Measurements from ENCODE around the gene DPT. TPM values are rescaled to one million over a fixed set of nuclear protein-coding genes. Genes with fewer than 3 reads are reported as not detected.

Gene DPT
- polyA plus RNA-seq, 3 donors, result not detected

DNA sequence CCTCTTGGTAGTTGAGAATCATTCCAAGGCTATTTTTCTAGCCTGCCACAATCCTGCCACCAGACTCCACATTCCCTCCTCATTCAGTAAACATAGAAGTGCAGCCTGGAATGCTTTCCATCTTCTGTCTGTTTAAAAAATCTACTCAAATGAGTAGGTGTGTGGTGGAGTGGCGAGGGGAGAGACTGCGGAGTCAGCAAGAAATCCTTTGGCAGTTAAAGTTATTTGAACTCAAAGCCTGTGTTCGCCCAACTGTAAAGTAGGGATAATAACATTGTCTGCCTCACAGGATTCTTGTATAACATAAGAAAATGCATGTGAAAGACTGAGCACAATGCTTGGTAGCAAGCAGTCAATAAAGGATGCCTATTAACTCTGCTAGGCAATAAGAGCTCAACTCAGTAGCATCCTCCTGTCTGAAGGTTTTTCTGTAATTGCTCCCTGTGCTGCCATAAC is 22.2 kb upstream of the DPT start:
- no peaks in the 10 kb centered on the region for H3K36me3 ChIP-seq (replicated peaks in 1 of 2; ENCODE audit: control insufficient read depth in 1 of 2, insufficient read depth in 2 of 2, low read length in 2 of 2)
- no peak overlapping the region for H3K4me2 ChIP-seq (replicated peaks; ENCODE audit: extremely low read depth, low read length, poor library complexity, severe bottlenecking)
- H3K27ac ChIP-seq (ENCODE audit: low read depth in 1 of 2, low read length in 2 of 2), result no peak overlapping the region
- no peaks in the 10 kb centered on the region for H3K4me1 ChIP-seq (ENCODE audit: control insufficient read depth in 1 of 2, insufficient read depth in 2 of 2, low read length in 2 of 2)
- Mint-ChIP-seq H3K4me1 (no peaks in the 10 kb centered on the region), H3K27me3 (ENCODE audit: low read depth in 3 of 3) (peaks cover 1 to 5% (median 2%) of the 10 kb centered on the region in 3 donors), H3K4me3 (no peak overlapping the region), H3K27ac (no peak overlapping the region), H3K36me3 (no peaks in the 10 kb centered on the region), H3K9me3 (peaks cover 0 to 6% (median 3%) of the 10 kb centered on the region in 7 donors)
- H3K27me3 ChIP-seq (ENCODE audit: control insufficient read depth in 2 of 2, insufficient read depth in 2 of 2, low read length in 2 of 2), result no peaks in the 10 kb centered on the region
- no peak for DNase-seq
- H3K79me2 ChIP-seq (ENCODE audit: insufficient read depth, low read length), result no peaks in the 10 kb centered on the region
- no peak overlapping the region for H3K4me3 ChIP-seq (replicated peaks in 1 of 3; ENCODE audit: low read depth in 2 of 3, low read length in 3 of 3)
- H4K20me1 ChIP-seq (ENCODE audit: insufficient read depth, low read length), result no peaks in the 10 kb centered on the region
- intact Hi-C loops (cut with micrococcal nuclease), result no loop called here
- no peaks in the 10 kb centered on the region for H3K9me3 ChIP-seq (replicated peaks in 1 of 2; ENCODE audit: control insufficient read depth in 1 of 2, insufficient read depth in 1 of 2, low read length in 2 of 2)
- no peak overlapping the region for H3K9ac ChIP-seq (ENCODE audit: insufficient read depth, low read length, poor library complexity, severe bottlenecking)
- H2AFZ ChIP-seq (ENCODE audit: insufficient read depth, low read depth, low read length, poor library complexity, severe bottlenecking), result no peak overlapping the region
- 57% methylated on average over 2 of the region's 3 CpGs for WGBS (ENCODE audit: insufficient coverage)
- TF ChIP-seq, protein P1, sequence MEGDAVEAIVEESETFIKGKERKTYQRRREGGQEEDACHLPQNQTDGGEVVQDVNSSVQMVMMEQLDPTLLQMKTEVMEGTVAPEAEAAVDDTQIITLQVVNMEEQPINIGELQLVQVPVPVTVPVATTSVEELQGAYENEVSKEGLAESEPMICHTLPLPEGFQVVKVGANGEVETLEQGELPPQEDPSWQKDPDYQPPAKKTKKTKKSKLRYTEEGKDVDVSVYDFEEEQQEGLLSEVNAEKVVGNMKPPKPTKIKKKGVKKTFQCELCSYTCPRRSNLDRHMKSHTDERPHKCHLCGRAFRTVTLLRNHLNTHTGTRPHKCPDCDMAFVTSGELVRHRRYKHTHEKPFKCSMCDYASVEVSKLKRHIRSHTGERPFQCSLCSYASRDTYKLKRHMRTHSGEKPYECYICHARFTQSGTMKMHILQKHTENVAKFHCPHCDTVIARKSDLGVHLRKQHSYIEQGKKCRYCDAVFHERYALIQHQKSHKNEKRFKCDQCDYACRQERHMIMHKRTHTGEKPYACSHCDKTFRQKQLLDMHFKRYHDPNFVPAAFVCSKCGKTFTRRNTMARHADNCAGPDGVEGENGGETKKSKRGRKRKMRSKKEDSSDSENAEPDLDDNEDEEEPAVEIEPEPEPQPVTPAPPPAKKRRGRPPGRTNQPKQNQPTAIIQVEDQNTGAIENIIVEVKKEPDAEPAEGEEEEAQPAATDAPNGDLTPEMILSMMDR (IDR thresholded peaks at IDR 0.05), result no peak

DNA sequence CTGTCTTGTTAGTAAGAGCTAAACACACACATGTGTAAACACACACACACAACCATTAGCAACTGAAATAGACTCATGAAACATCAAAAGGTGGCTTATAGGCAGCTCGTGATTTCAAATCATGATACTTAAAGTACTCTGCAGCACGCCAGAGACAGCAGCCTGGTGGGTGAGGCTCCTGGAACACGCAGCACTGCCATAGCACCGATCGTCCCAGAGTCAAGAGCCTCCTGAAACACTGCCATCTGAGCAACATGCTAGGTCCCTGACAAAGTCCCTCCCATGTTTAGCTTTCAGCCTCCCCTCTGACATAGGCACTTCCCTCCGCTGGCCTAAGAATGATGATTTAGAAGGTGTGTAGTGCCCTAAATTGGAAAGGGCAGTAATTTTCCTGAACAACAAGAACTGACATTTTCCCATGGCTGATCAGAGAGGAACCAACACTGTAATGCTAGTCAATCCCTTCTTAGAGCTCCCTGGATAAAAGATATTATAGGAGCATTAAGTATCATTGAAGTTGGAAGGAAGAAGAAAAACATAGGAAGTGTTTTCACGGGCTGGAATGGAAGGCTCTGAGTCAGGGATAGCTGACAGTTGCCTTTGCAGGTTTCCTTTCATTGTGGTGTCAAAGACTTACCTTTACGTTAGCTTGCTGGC is 14.1 kb upstream of the DPT start:
- Histone ChIP-seq H2AFZ (ENCODE audit: insufficient read depth, low read depth, low read length, poor library complexity, severe bottlenecking) (no peak overlapping the region), H3K27me3 (ENCODE audit: control insufficient read depth in 2 of 2, insufficient read depth in 2 of 2, low read length in 2 of 2) (no peaks in the 10 kb centered on the region), H3K9ac (ENCODE audit: insufficient read depth, low read length, poor library complexity, severe bottlenecking) (no peak overlapping the region), H3K27ac (ENCODE audit: low read depth in 1 of 2, low read length in 2 of 2) (no peak overlapping the region), H3K4me2 (replicated peaks; ENCODE audit: extremely low read depth, low read length, poor library complexity, severe bottlenecking) (no peak overlapping the region), H3K4me3 (replicated peaks in 1 of 3; ENCODE audit: low read depth in 2 of 3, low read length in 3 of 3) (no peak overlapping the region), H3K4me1 (ENCODE audit: control insufficient read depth in 1 of 2, insufficient read depth in 2 of 2, low read length in 2 of 2) (no peaks in the 10 kb centered on the region), H4K20me1 (ENCODE audit: insufficient read depth, low read length) (no peaks in the 10 kb centered on the region), H3K36me3 (replicated peaks in 1 of 2; ENCODE audit: control insufficient read depth in 1 of 2, insufficient read depth in 2 of 2, low read length in 2 of 2) (no peaks in the 10 kb centered on the region), H3K79me2 (ENCODE audit: insufficient read depth, low read length) (no peaks in the 10 kb centered on the region), H3K9me3 (replicated peaks in 1 of 2; ENCODE audit: control insufficient read depth in 1 of 2, insufficient read depth in 1 of 2, low read length in 2 of 2) (no peaks in the 10 kb centered on the region)
- Mint-ChIP-seq H3K27ac (no peak overlapping the region), H3K9me3 (peaks cover 0 to 5% (median 2%) of the 10 kb centered on the region in 7 donors), H3K27me3 (ENCODE audit: low read depth in 3 of 3) (peaks cover 0 to 2% (median 2%) of the 10 kb centered on the region in 3 donors), H3K36me3 (no peaks in the 10 kb centered on the region), H3K4me1 (no peaks in the 10 kb centered on the region), H3K4me3 (no peak overlapping the region)
- no peak for DNase-seq
- TF ChIP-seq, protein P1 (IDR thresholded peaks at IDR 0.05), result no peak
- 92% methylated on average over 6 of the region's 8 CpGs for WGBS (ENCODE audit: insufficient coverage)
- intact Hi-C loops (cut with micrococcal nuclease), result no loop called here

All from CD14-positive monocyte (primary cell).